Uterus (tissue), 2 donors: ENCODE measurements around the gene SWT1.

Experiments
- POLR2A ChIP-seq, 2 donors: fragments of 450-650 bp; IDR thresholded peaks; one replicate each; pipeline ENCODE4 v1.6.1; 2016; ENCODE audit warnings: antibody characterized with exemption in 2 of 2, mild to moderate bottlenecking in 1 of 2, moderate library complexity in 1 of 2
- TF ChIP-seq, protein P1 (sequence below), 4 experiments: fragments of 200-600 bp in 2 of 4; fragments of 450-650 bp in 2 of 4; sonication (generic) in 2 of 4; IDR thresholded peaks; one replicate each; pipeline ENCODE4 v1.5.1; 2016 to 2019; ENCODE audit warnings: antibody characterized with exemption in 4 of 4, mild to moderate bottlenecking in 2 of 4, moderate library complexity in 1 of 4

DNA sequence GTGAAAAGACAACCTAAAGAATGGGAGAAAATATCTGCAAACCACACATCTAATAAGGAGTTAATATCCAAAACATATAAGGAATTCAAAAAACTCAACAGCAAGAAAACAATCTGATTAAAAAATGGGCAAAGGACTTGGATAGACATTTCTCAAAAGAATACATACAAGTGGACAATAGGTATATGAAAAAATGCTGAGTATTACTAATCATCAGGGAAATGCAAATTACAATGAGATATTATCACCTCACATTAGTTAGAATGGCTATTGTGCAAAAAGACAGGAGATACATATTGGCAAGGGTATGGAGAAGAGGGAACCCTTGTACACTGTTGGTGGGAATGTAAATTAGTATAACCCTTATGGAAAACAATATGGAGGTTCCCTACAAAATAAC lies 45.1 kb upstream of the SWT1 start:
- TF ChIP-seq, protein P1, sequence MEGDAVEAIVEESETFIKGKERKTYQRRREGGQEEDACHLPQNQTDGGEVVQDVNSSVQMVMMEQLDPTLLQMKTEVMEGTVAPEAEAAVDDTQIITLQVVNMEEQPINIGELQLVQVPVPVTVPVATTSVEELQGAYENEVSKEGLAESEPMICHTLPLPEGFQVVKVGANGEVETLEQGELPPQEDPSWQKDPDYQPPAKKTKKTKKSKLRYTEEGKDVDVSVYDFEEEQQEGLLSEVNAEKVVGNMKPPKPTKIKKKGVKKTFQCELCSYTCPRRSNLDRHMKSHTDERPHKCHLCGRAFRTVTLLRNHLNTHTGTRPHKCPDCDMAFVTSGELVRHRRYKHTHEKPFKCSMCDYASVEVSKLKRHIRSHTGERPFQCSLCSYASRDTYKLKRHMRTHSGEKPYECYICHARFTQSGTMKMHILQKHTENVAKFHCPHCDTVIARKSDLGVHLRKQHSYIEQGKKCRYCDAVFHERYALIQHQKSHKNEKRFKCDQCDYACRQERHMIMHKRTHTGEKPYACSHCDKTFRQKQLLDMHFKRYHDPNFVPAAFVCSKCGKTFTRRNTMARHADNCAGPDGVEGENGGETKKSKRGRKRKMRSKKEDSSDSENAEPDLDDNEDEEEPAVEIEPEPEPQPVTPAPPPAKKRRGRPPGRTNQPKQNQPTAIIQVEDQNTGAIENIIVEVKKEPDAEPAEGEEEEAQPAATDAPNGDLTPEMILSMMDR (IDR thresholded peaks at IDR 0.05): no peak
- no peak for TF ChIP-seq POLR2A (IDR thresholded peaks at IDR 0.05)
